Mesenchymal stem cell (in vitro differentiated cells and primary cell): ENCODE results near the gene YWHAG.
"Not testable (repeated sequence)": the region's sequence is repeated elsewhere in the genome, so short reads cannot be mapped to it uniquely, and the experiment has no call there.

Source experiments
- DNase-seq: peaks from one replicate; pipeline ENCODE4 v3.0.0-alpha.2; 2013
- H2AFZ ChIP-seq: one replicate; pipeline ENCODE4 v1.6.1; 2013; ENCODE audit warnings: low read depth, mild to moderate bottlenecking, control low read depth, inconsistent platforms, low read length, moderate library complexity
- H2AK5ac ChIP-seq: 2 replicates; pipeline ENCODE4 v1.6.1; 2013; ENCODE audit warnings: low read length, moderate library complexity, mild to moderate bottlenecking, inconsistent platforms; ENCODE audit not compliant: severe bottlenecking
- H2BK120ac ChIP-seq: one replicate; pipeline ENCODE4 v1.6.1; 2013; ENCODE audit warnings: low read depth, mild to moderate bottlenecking, inconsistent platforms, low read length, moderate library complexity
- H2BK12ac ChIP-seq, 2 experiments: one replicate each; pipeline ENCODE4 v1.6.1; 2013; ENCODE audit warnings: inconsistent platforms in 2 of 2, low read length in 2 of 2, mild to moderate bottlenecking in 2 of 2, moderate library complexity in 2 of 2, control low read depth in 1 of 2
- H2BK15ac ChIP-seq: one replicate; pipeline ENCODE4 v1.6.1; 2013; ENCODE audit warnings: mild to moderate bottlenecking, low read depth, inconsistent platforms; ENCODE audit not compliant: poor library complexity, severe bottlenecking
- H2BK5ac ChIP-seq: 2 replicates; pipeline ENCODE4 v1.6.1; 2013; ENCODE audit warnings: low read depth, mild to moderate bottlenecking, low read length, control low read depth, inconsistent platforms; ENCODE audit not compliant: poor library complexity, severe bottlenecking
- H3K14ac ChIP-seq, 2 experiments: one replicate each; pipeline ENCODE4 v1.6.1; 2013; ENCODE audit warnings: inconsistent platforms in 2 of 2, low read length in 2 of 2, control low read depth in 1 of 2, mild to moderate bottlenecking in 1 of 2, moderate library complexity in 1 of 2
- H3K18ac ChIP-seq, 2 experiments: one replicate each; pipeline ENCODE4 v1.6.1; 2013; ENCODE audit warnings: inconsistent platforms in 2 of 2, low read length in 2 of 2, control low read depth in 1 of 2, low read depth in 1 of 2, mild to moderate bottlenecking in 1 of 2
- H3K23ac ChIP-seq, 2 experiments: one replicate each; pipeline ENCODE4 v1.6.1; 2013; ENCODE audit warnings: inconsistent platforms in 2 of 2, low read length in 2 of 2, mild to moderate bottlenecking in 2 of 2, moderate library complexity in 2 of 2, control low read depth in 1 of 2
- H3K27ac ChIP-seq: 2 replicates; pipeline ENCODE4 v1.5.1; 2013; ENCODE audit warnings: mild to moderate bottlenecking, moderate library complexity, low read length, control low read depth, inconsistent platforms; ENCODE audit not compliant: poor library complexity, severe bottlenecking
- H3K27me3 ChIP-seq, 2 experiments: 2 replicates each; pipeline versions ENCODE4 v1.6.1 to v1.7.0; 2013; ENCODE audit warnings: low read length in 2 of 2, mild to moderate bottlenecking in 2 of 2, moderate library complexity in 2 of 2, control low read depth in 1 of 2, inconsistent platforms in 1 of 2; ENCODE audit not compliant: control insufficient read depth in 1 of 2, insufficient read depth in 1 of 2
- H3K36me3 ChIP-seq, 2 experiments: 2 replicates each; pipeline versions ENCODE4 v1.6.1 to v1.7.0; 2013; ENCODE audit warnings: low read length in 2 of 2, control low read depth in 1 of 2, inconsistent platforms in 1 of 2, low read depth in 1 of 2, mild to moderate bottlenecking in 1 of 2; ENCODE audit not compliant: insufficient read depth in 2 of 2, control insufficient read depth in 1 of 2
- H3K4ac ChIP-seq, 2 experiments: one replicate each; pipeline ENCODE4 v1.6.1; 2013; ENCODE audit warnings: inconsistent platforms in 2 of 2, low read length in 2 of 2, mild to moderate bottlenecking in 2 of 2, moderate library complexity in 2 of 2, control low read depth in 1 of 2, low read depth in 1 of 2
- H3K4me1 ChIP-seq: 2 replicates; pipeline ENCODE4 v1.6.1; 2013; ENCODE audit warnings: low read depth, low read length, control low read depth; ENCODE audit not compliant: control insufficient read depth, insufficient read depth
- H3K4me2 ChIP-seq: 2 replicates; pipeline ENCODE4 v1.6.1; 2013; ENCODE audit warnings: low read length, mild to moderate bottlenecking, inconsistent platforms; ENCODE audit not compliant: poor library complexity, severe bottlenecking
- H3K4me3 ChIP-seq, 2 experiments: 2 replicates each; pipeline versions ENCODE4 v1.5.1 to v1.7.0; 2013; ENCODE audit warnings: low read length in 2 of 2, mild to moderate bottlenecking in 2 of 2, control low read depth in 1 of 2, low read depth in 1 of 2; ENCODE audit not compliant: insufficient read depth in 1 of 2
- H3K79me1 ChIP-seq: replicated peaks from 2 replicates; pipeline ENCODE4 v1.6.1; 2013; ENCODE audit warnings: mild to moderate bottlenecking, control low read depth, low read length, inconsistent platforms; ENCODE audit not compliant: poor library complexity, severe bottlenecking
- H3K9ac ChIP-seq: 2 replicates; pipeline ENCODE4 v1.7.0; 2013; ENCODE audit warnings: mild to moderate bottlenecking, low read length, moderate library complexity
- H3K9me3 ChIP-seq: 2 replicates; pipeline ENCODE4 v1.7.0; 2013; ENCODE audit warnings: mild to moderate bottlenecking, low read length; ENCODE audit not compliant: control insufficient read depth
- H4K8ac ChIP-seq: one replicate; pipeline ENCODE4 v1.6.1; 2013; ENCODE audit warnings: inconsistent platforms, mild to moderate bottlenecking, low read length, moderate library complexity
- H4K91ac ChIP-seq: one replicate; pipeline ENCODE4 v1.6.1; 2013; ENCODE audit warnings: mild to moderate bottlenecking, low read length, inconsistent platforms
- WGBS: methylation state at CpG from one replicate; pipeline ENCODE4 v1.1.7; 2013; ENCODE audit warnings: mixed read lengths; 5-methylcytosine and 5-hydroxymethylcytosine counted together

Gene YWHAG

GRCh38 chr7:76393116-76394031 lies 34.6 kb upstream of the YWHAG start:
- H2AK5ac ChIP-seq, result no peak overlapping the region
- H3K4me3 ChIP-seq, result peak overlapping the region; percentile 82 to 84
- peak overlapping the region; percentile 54 for H2BK120ac ChIP-seq
- DNase-seq, result peak; percentile 82
- H3K9me3 ChIP-seq, result no peaks in the 10 kb centered on the region
- peak overlapping the region in 1 of 2 experiments; percentile 100 for H3K14ac ChIP-seq
- peaks cover 0 to 5% of the 10 kb centered on the region in 2 experiments for H3K36me3 ChIP-seq
- H4K91ac ChIP-seq, result peak overlapping the region; percentile 98
- H3K23ac ChIP-seq, result peak overlapping the region; percentile 67 to 98
- H2BK12ac ChIP-seq, result peak overlapping the region in 1 of 2 experiments; percentile 82
- H2BK15ac ChIP-seq, result peak overlapping the region; percentile 80
- peak overlapping the region; percentile 53 for H2BK5ac ChIP-seq
- peak overlapping the region; percentile 100 for H2AFZ ChIP-seq
- H3K9ac ChIP-seq, result peak overlapping the region; percentile 89
- peak overlapping the region; percentile 98 for H4K8ac ChIP-seq
- H3K4me1 ChIP-seq, result peaks cover 22% of the 10 kb centered on the region
- 7% methylated on average over 78 of the region's 99 CpGs for WGBS
- peak overlapping the region; percentile 97 to 100 for H3K18ac ChIP-seq
- peak overlapping the region; percentile 94 to 99 for H3K4ac ChIP-seq
- no peaks in the 10 kb centered on the region for H3K79me1 ChIP-seq
- peak overlapping the region; percentile 94 for H3K4me2 ChIP-seq
- no peak overlapping the region for H3K27ac ChIP-seq
- H3K27me3 ChIP-seq, result no peaks in the 10 kb centered on the region

- peak overlapping the region; percentile 60 to 94 for H3K4ac ChIP-seq
- H2AK5ac ChIP-seq, result peak overlapping the region; percentile 87
- H3K9ac ChIP-seq, result peak overlapping the region; percentile 85
- H2AFZ ChIP-seq, result peak overlapping the region; percentile 95
- H2BK12ac ChIP-seq, result peak overlapping the region; percentile 15 to 55
- H3K14ac ChIP-seq, result peak overlapping the region in 1 of 2 experiments; percentile 59
- H3K36me3 ChIP-seq, result peaks cover 0 to 3% of the 10 kb centered on the region in 2 experiments
- peak overlapping the region; percentile 82 for H4K91ac ChIP-seq
- H4K8ac ChIP-seq, result peak overlapping the region; percentile 10
- peak overlapping the region; percentile 82 to 93 for H3K18ac ChIP-seq
- no peak overlapping the region for H2BK15ac ChIP-seq
- no peaks in the 10 kb centered on the region for H3K27me3 ChIP-seq
- no peak overlapping the region for H2BK120ac ChIP-seq
- DNase-seq, result no peak
- 44% methylated on average over 12 of the region's 12 CpGs for WGBS
- no peak overlapping the region for H2BK5ac ChIP-seq
- no peaks in the 10 kb centered on the region for H3K79me1 ChIP-seq
- H3K4me2 ChIP-seq, result peak overlapping the region; percentile 54
- no peak overlapping the region for H3K23ac ChIP-seq
- H3K27ac ChIP-seq, result no peak overlapping the region
- H3K4me3 ChIP-seq, result peak overlapping the region in 1 of 2 experiments; percentile 68
- H3K4me1 ChIP-seq, result peaks cover 22% of the 10 kb centered on the region
- H3K9me3 ChIP-seq, result no peaks in the 10 kb centered on the region
These were observed 33.8 kb upstream of the YWHAG start for GRCh38 chr7:76392531-76393115.

- Histone ChIP-seq H3K36me3 (no peaks in the 10 kb centered on the region), H4K91ac (peak overlapping the region; percentile 64), H3K4me2 (no peak overlapping the region), H3K4me3 (no peak overlapping the region), H2BK5ac (no peak overlapping the region), H3K27ac (no peak overlapping the region), H2AFZ (no peak overlapping the region), H2BK12ac (peak overlapping the region; percentile 76 to 89), H3K14ac (peak overlapping the region in 1 of 2 experiments; percentile 11), H3K18ac (peak overlapping the region in 1 of 2 experiments; percentile 61), H3K9me3 (no peaks in the 10 kb centered on the region), H3K4ac (peak overlapping the region in 1 of 2 experiments; percentile 55), H2BK120ac (no peak overlapping the region), H3K27me3 (no peaks in the 10 kb centered on the region), H4K8ac (peak overlapping the region; percentile 87), H3K23ac (no peak overlapping the region), H2AK5ac (no peak overlapping the region), H3K4me1 (peaks cover 18% of the 10 kb centered on the region), H2BK15ac (peak overlapping the region; percentile 82), H3K79me1 (no peaks in the 10 kb centered on the region), H3K9ac (no peak overlapping the region)
- DNase-seq, result no peak
- 92% methylated on average over 13 of the region's 13 CpGs for WGBS
These were observed 31.3 kb upstream of the YWHAG start for GRCh38 chr7:76390092-76390491.

DNA sequence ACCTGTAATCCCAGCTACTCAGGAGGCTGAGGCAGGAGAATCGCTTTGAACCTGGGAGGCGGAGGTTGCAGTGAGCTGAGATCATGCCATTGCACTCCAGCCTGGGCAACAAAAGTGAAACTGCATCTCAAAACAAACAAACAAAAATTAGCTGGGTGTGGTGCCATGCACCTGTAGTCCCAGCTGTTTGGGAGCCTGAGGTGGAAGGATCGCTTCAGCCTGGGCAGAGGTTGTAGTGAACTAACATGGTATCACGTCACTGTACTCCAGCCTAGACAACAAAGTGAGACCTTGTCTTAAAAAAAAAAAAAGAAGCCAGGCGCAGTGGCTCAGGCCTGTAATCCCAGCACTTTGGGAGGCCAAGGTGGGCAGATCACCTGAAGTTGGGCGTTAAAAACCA lies 29.0 kb upstream of the YWHAG start:
- H3K36me3 ChIP-seq, H3K27ac ChIP-seq, H4K91ac ChIP-seq, H2BK12ac ChIP-seq, H2AK5ac ChIP-seq, H2AFZ ChIP-seq, H2BK120ac ChIP-seq, H3K27me3 ChIP-seq, H2BK5ac ChIP-seq, H4K8ac ChIP-seq, H2BK15ac ChIP-seq, H3K9me3 ChIP-seq, H3K4ac ChIP-seq, H3K4me3 ChIP-seq, DNase-seq, H3K4me2 ChIP-seq, H3K23ac ChIP-seq, H3K9ac ChIP-seq, H3K14ac ChIP-seq, H3K4me1 ChIP-seq, H3K18ac ChIP-seq, H3K79me1 ChIP-seq: not testable (repeated sequence)
- 99% methylated on average over 6 of the region's 6 CpGs for WGBS
